RWPE2 (cell line): ENCODE data around the gene CSNK1A1L.

Experiments
- ATAC-seq: fragments of 200-7000 bp; cut with Tn5 transposase; 3 replicates; pipeline ENCODE4 v1.9.1; 2021; ENCODE audit warnings: low read depth
- DNase-seq: peaks from one replicate; pipeline ENCODE4 v3.0.0-alpha.2; 2020; ENCODE audit warnings: low spot score
- H3K27ac ChIP-seq: fragments of 450-650 bp; 2 replicates; pipeline ENCODE4 v1.5.1; 2017; ENCODE audit warnings: mild to moderate bottlenecking; ENCODE audit not compliant: poor library complexity, severe bottlenecking
- H3K27me3 ChIP-seq: fragments of 250-450 bp; sonication (Bioruptor Pico); 2 replicates; pipeline ENCODE4 v1.5.1; 2021; ENCODE audit warnings: mild to moderate bottlenecking, moderate library complexity; ENCODE audit not compliant: insufficient read depth, poor library complexity, severe bottlenecking
- H3K36me3 ChIP-seq: fragments of 250-450 bp; sonication (Bioruptor Pico); 2 replicates; pipeline ENCODE4 v1.5.1; 2020; ENCODE audit warnings: low read depth, mild to moderate bottlenecking, moderate library complexity
- H3K4me1 ChIP-seq: fragments of 250-450 bp; sonication (Bioruptor Pico); 2 replicates; pipeline ENCODE4 v1.5.1; 2021; ENCODE audit warnings: mild to moderate bottlenecking, moderate library complexity; ENCODE audit not compliant: insufficient read depth, poor library complexity, severe bottlenecking
- H3K4me3 ChIP-seq: fragments of 250-450 bp; sonication (Bioruptor Pico); 2 replicates; pipeline ENCODE4 v1.5.1; 2021; ENCODE audit warnings: mild to moderate bottlenecking, moderate library complexity; ENCODE audit not compliant: severe bottlenecking
- H3K9me3 ChIP-seq: fragments of 250-450 bp; sonication (Bioruptor Pico); 2 replicates; pipeline ENCODE4 v1.5.1; 2021; ENCODE audit warnings: mild to moderate bottlenecking, moderate library complexity; ENCODE audit not compliant: severe bottlenecking
- CTCF ChIP-seq: fragments of 450-650 bp; IDR thresholded peaks from one replicate; pipeline ENCODE4 v1.5.1; 2017; ENCODE audit warnings: mild to moderate bottlenecking, moderate library complexity; ENCODE audit not compliant: poor library complexity, severe bottlenecking

CSNK1A1L gene

GRCh38 chr13:37142877-37143276 lies 37.4 kb upstream of the CSNK1A1L start:
- H3K27ac ChIP-seq: no peak overlapping the region
- ATAC-seq: no peak

GRCh38 chr13:37141011-37141410 lies 35.5 kb upstream of the CSNK1A1L start:
- no peaks in the 10 kb centered on the region for H3K36me3 ChIP-seq
- H3K4me3 ChIP-seq: no peak overlapping the region
- H3K4me1 ChIP-seq: no peaks in the 10 kb centered on the region
- H3K9me3 ChIP-seq: no peaks in the 10 kb centered on the region
- no peak for DNase-seq
- ATAC-seq: no peak
- no peak for TF ChIP-seq CTCF
- no peaks in the 10 kb centered on the region for H3K27me3 ChIP-seq
- H3K27ac ChIP-seq: no peak overlapping the region

More at GRCh38 chr13:37142877-37143276, 37.4 kb upstream of the CSNK1A1L start:
- TF ChIP-seq CTCF: no peak
- H3K9me3 ChIP-seq: no peaks in the 10 kb centered on the region
- no peak for DNase-seq
- H3K27me3 ChIP-seq: no peaks in the 10 kb centered on the region
- no peak overlapping the region for H3K4me3 ChIP-seq
- H3K4me1 ChIP-seq: no peaks in the 10 kb centered on the region
- no peaks in the 10 kb centered on the region for H3K36me3 ChIP-seq

- H3K4me1 ChIP-seq: no peaks in the 10 kb centered on the region
- TF ChIP-seq CTCF: no peak
- no peak overlapping the region for H3K27ac ChIP-seq
- H3K4me3 ChIP-seq: no peak overlapping the region
- no peaks in the 10 kb centered on the region for H3K9me3 ChIP-seq
- no peaks in the 10 kb centered on the region for H3K27me3 ChIP-seq
- no peak for DNase-seq
- H3K36me3 ChIP-seq: no peaks in the 10 kb centered on the region
- no peak for ATAC-seq
Observed at GRCh38 chr13:37139356-37139755, 33.9 kb upstream of the CSNK1A1L start.

- Histone ChIP-seq H3K27ac (no peak overlapping the region), H3K4me3 (no peak overlapping the region), H3K36me3 (no peaks in the 10 kb centered on the region), H3K4me1 (no peaks in the 10 kb centered on the region), H3K27me3 (no peaks in the 10 kb centered on the region), H3K9me3 (no peaks in the 10 kb centered on the region)
- ATAC-seq: no peak
- no peak for TF ChIP-seq CTCF
- no peak for DNase-seq
Observed at GRCh38 chr13:37138926-37139325, 33.5 kb upstream of the CSNK1A1L start.

- ATAC-seq: peak; percentile 51; the same call in 1 of the 3 replicates
- no peaks in the 10 kb centered on the region for H3K9me3 ChIP-seq
- no peak for DNase-seq
- H3K4me1 ChIP-seq: no peaks in the 10 kb centered on the region
- H3K36me3 ChIP-seq: no peaks in the 10 kb centered on the region
- no peak overlapping the region for H3K4me3 ChIP-seq
- H3K27me3 ChIP-seq: no peaks in the 10 kb centered on the region
- TF ChIP-seq CTCF: peak; percentile 33
- H3K27ac ChIP-seq: no peak overlapping the region
Observed at GRCh38 chr13:37138169-37138568, 32.7 kb upstream of the CSNK1A1L start.
